T-helper 2 cell treated with Interferon-gamma antibody and Interleukin-4, amounts not matched to agents 100 ng/mL and 5 ng/mL, for 36 hours (primary cell): ENCODE results near the gene SPSB3. TPM values are rescaled to one million over a fixed set of nuclear protein-coding genes. Genes with fewer than 3 reads are reported as not detected.
"Not testable (repeated sequence)": the region's sequence is repeated elsewhere in the genome, so short reads cannot be mapped to it uniquely, and the experiment has no call there.

Experiments
- intact Hi-C: fragments of 100-400 bp; cut with micrococcal nuclease; formaldehyde crosslinking; loops from one replicate; pipeline ENCODE4 v1.15.1; 2023
- total RNA-seq: library from RNA; stranded (reverse); gene quantifications from 2 replicates; pipeline ENCODE4 v1.2.3, GENCODE V29; 2022

The SPSB3 gene
- total RNA-seq, 1 donor from 2014 or later, result 32.7 TPM

GRCh38 chr16:1745181-1745899 lies 37.0 kb downstream of the SPSB3 start:
- intact Hi-C loops, result no loop called here

- intact Hi-C loops, result no loop called here
Measured at GRCh38 chr16:1744338-1744840, 38.0 kb downstream of the SPSB3 start.

- intact Hi-C loops, result no loop called here
Measured at GRCh38 chr16:1743376-1744337, 38.7 kb downstream of the SPSB3 start.

- intact Hi-C loops, result no loop called here
Measured at GRCh38 chr16:1741553-1742165, 40.7 kb downstream of the SPSB3 start.

- intact Hi-C loops, result no loop called here
Measured at GRCh38 chr16:1740781-1741490, 41.4 kb downstream of the SPSB3 start.

GRCh38 chr16:1740234-1740633 lies 42.1 kb downstream of the SPSB3 start:
- intact Hi-C loops, result no loop called here

- intact Hi-C loops, result no loop called here
Measured at GRCh38 chr16:1734816-1735215, 47.6 kb downstream of the SPSB3 start.

- intact Hi-C loops, result no loop called here
Measured at GRCh38 chr16:1734123-1734522, 48.2 kb downstream of the SPSB3 start.

- intact Hi-C loops, result not testable (repeated sequence)
Measured at GRCh38 chr16:1732551-1732987, 49.8 kb downstream of the SPSB3 start.

GRCh38 chr16:1732071-1732470 lies 50.3 kb downstream of the SPSB3 start:
- intact Hi-C loops, result no loop called here

- intact Hi-C loops, result no loop called here
Measured at GRCh38 chr16:1731603-1732002, 50.8 kb downstream of the SPSB3 start.

GRCh38 chr16:1731073-1731472 lies 51.3 kb downstream of the SPSB3 start:
- intact Hi-C loops, result no loop called here

- intact Hi-C loops, result no loop called here
Measured at GRCh38 chr16:1729445-1729844, 52.9 kb downstream of the SPSB3 start.

GRCh38 chr16:1729026-1729425 lies 53.3 kb downstream of the SPSB3 start:
- intact Hi-C loops, result no loop called here

GRCh38 chr16:1727651-1728624 lies 54.4 kb downstream of the SPSB3 start:
- intact Hi-C loops, result no loop called here

Other genes starting within 250 kb of the SPSB3 start
- 39.4 and 40.3 TPM in 2 replicates for gene TMEM204, start 248.9 kb downstream of the SPSB3 start, total RNA-seq
- 7.4 and 8.3 TPM in 2 replicates for gene IFT140, start 170.5 kb downstream of the SPSB3 start, total RNA-seq
- gene CRAMP1, start 170.2 kb downstream of the SPSB3 start, total RNA-seq, result 26.4 and 29.4 TPM in 2 replicates
- gene JPT2, start 104.3 kb downstream of the SPSB3 start, total RNA-seq, result 73.3 and 73.5 TPM in 2 replicates
- 86.9 and 89.1 TPM in 2 replicates for gene MAPK8IP3, start 76.4 kb downstream of the SPSB3 start, total RNA-seq
- 33.3 and 34.3 TPM in 2 replicates for gene NME3, start 11.0 kb downstream of the SPSB3 start, total RNA-seq
- 29.2 and 34.1 TPM in 2 replicates for gene EME2, start 9.8 kb downstream of the SPSB3 start, total RNA-seq
- 121 and 131 TPM in 2 replicates for gene MRPS34, start 9.4 kb downstream of the SPSB3 start, total RNA-seq
- gene NUBP2, start 389 bp upstream of the SPSB3 start, total RNA-seq, result 55.1 and 55.6 TPM in 2 replicates
- gene IGFALS, start 11.1 kb upstream of the SPSB3 start, total RNA-seq, result 0.11 TPM in 1 of 2 replicates, not detected in the other
- 43.4 and 46.1 TPM in 2 replicates for gene HAGH, start 44.3 kb upstream of the SPSB3 start, total RNA-seq
- 10.5 and 11.6 TPM in 2 replicates for gene FAHD1, start 44.6 kb upstream of the SPSB3 start, total RNA-seq
- gene MEIOB, start 89.6 kb upstream of the SPSB3 start, total RNA-seq, result not detected in 2 replicates
- gene HS3ST6, start 135.8 kb upstream of the SPSB3 start, total RNA-seq, result not detected in 2 replicates
- gene MSRB1, start 160.6 kb upstream of the SPSB3 start, total RNA-seq, result 14.0 and 14.1 TPM in 2 replicates
- not detected in 2 replicates for gene RPL3L, start 172.1 kb upstream of the SPSB3 start, total RNA-seq
- gene NDUFB10, start 177.0 kb upstream of the SPSB3 start, total RNA-seq, result 119 and 123 TPM in 2 replicates
- 2,826 and 2,856 TPM in 2 replicates for gene RPS2, start 182.3 kb upstream of the SPSB3 start, total RNA-seq
- gene RNF151, start 184.3 kb upstream of the SPSB3 start, total RNA-seq, result 0.18 TPM in 1 of 2 replicates, not detected in the other
- 36.7 and 38.2 TPM in 2 replicates for gene TBL3, start 189.5 kb upstream of the SPSB3 start, total RNA-seq
- 0.25 and 0.55 TPM in 2 replicates for gene NOXO1, start 198.9 kb upstream of the SPSB3 start, total RNA-seq
- gene GFER, start 201.6 kb upstream of the SPSB3 start, total RNA-seq, result 24.4 and 27.1 TPM in 2 replicates
- 4.9 and 5.3 TPM in 2 replicates for gene SYNGR3, start 207.4 kb upstream of the SPSB3 start, total RNA-seq
- 58.9 and 63.6 TPM in 2 replicates for gene ZNF598, start 227.2 kb upstream of the SPSB3 start, total RNA-seq
- 0.70 and 0.80 TPM in 2 replicates for gene NPW, start 237.2 kb upstream of the SPSB3 start, total RNA-seq
- 2.2 and 3.1 TPM in 2 replicates for gene NHERF2, start 244.3 kb upstream of the SPSB3 start, total RNA-seq